CD4-positive, alpha-beta T cell treated with Interleukin-2 at 100 ng/mL for 4 hours (primary cell): ENCODE results near the gene FBXO28.
"Not testable (repeated sequence)": the region's sequence is repeated elsewhere in the genome, so short reads cannot be mapped to it uniquely, and the experiment has no call there.

Experiments
- DNase-seq: peaks from one replicate; pipeline ENCODE4 v3.0.0-alpha.2; 2020; ENCODE audit warnings: low spot score

FBXO28 gene, protein sequence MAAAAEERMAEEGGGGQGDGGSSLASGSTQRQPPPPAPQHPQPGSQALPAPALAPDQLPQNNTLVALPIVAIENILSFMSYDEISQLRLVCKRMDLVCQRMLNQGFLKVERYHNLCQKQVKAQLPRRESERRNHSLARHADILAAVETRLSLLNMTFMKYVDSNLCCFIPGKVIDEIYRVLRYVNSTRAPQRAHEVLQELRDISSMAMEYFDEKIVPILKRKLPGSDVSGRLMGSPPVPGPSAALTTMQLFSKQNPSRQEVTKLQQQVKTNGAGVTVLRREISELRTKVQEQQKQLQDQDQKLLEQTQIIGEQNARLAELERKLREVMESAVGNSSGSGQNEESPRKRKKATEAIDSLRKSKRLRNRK

DNA sequence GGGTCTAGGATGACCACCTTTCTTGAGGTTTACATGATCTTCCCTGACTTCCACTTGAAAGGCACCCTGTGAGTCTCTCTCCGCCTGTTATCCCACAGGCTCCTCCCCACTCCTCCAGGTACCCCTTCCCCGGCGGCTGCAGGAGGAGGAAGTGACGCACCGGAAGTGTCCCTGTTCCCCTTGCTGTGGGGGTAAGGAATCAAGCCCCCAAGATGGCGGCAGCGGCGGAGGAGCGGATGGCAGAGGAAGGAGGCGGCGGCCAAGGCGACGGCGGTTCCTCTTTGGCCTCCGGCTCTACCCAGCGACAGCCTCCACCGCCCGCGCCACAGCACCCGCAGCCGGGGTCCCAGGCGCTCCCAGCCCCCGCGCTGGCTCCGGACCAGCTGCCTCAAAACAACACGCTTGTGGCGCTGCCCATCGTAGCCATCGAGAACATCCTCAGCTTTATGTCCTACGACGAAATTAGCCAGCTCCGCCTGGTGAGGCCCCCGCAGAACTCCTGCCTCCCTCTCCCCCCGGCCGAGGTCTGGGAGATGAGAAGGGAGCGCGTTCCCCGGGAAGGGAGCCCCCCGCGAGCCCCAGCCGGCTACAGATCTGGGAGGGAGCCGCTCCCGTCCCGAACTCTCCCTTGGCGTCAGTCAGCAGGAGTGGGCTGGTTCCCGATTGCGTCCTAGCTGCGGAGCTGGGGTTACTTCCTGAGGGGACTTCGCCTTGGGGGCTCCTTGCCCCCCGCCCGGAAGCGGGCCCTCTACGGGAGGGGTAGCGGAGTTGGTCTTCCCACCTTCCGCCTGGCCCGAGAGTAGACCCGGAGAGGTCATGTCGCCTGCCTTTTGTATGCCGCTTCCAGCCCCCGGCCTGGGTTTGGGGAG is at the start of gene FBXO28:
Gene FBXO28, plus strand, starts transcription at position 194 of the 869 bp plus-strand sequence. Its CDS starts 19 bp downstream, at position 213.
- DNase-seq: peak; percentile 93

DNA sequence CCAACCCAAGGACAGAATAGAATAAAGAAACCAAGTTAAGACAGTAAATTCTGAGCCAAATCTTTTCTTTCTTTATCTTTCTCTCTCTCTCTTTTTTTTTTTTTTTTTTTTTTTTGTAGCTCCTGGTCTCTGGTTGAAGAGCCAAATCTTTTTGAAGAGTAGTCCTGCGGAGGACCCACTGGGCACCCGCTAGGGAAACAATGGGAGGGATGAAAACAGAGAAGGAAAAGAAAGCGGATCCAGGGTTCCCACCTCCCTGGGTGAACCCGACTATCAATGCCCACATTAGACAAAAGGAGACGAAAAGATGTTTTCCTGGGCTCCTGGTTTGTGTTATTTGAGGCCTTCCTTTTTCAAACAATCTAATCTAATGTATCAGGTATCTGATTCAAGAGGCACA is 49.8 kb upstream of the FBXO28 start:
- DNase-seq: no peak

GRCh38 chr1:224065455-224065854 is 48.5 kb upstream of the FBXO28 start:
- DNase-seq: no peak

DNA sequence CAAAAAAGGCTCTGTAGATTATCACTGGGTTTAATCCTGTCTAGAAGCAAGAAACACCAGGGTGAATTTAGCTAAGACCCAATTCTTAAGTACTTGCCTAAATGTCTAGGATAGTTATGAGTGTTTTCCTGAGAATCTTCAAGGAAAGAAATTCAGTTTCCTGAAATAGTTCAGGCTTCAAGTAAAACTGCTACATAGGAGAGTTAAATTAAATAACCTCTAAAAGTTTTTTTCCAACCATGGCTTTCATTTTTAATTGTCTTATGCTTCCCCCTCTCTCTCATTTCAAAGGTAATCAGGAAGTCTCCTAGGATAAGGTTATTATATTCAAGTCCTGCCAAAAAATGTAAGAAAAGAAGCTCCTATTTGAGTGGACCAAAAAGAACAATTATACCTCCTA is 46.7 kb upstream of the FBXO28 start:
- DNase-seq: no peak

GRCh38 chr1:224067621-224068457 is 46.1 kb upstream of the FBXO28 start:
- DNase-seq: no peak

GRCh38 chr1:224068458-224069072 is 45.3 kb upstream of the FBXO28 start:
- DNase-seq: no peak

DNA sequence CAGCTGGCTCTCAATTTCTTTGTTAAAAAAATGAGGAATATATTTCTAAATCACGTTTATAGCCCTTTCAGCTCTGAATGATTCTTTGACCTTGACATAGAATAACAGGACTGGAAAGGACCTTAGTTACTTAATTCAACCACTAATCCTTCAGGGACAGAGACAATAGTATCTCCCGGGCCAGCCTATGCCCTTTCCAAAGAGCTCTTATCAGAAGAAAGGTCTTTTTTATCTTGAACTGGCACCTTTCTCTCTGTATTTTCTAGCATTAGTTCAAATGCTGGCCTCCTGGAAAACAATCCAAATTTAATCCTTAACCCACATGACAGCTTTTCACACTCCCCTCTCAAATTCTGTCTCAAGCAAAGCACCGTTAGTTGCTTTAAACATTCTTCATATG is 44.8 kb upstream of the FBXO28 start:
- DNase-seq: no peak

DNA sequence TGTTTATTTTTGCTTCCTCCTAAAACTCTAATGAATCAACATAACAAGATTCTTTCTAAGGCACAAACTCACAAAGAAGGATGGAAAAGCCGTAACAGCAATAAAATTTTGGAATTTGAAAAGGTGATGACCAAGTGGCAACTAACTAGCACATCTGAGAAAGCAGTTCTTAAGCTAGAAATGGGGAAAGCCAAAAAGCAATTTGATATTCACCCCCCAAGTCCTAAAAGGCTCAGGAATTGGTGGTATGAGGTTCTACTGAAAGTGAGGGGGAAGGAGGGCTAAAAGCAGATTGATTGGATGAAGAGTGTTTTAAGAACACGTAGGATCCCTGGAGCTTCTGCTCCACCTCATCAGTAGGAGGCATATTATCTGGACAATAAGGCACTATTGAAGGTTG is 43.4 kb upstream of the FBXO28 start:
- DNase-seq: no peak

- no peak for DNase-seq
These were observed 37.5 kb upstream of the FBXO28 start for GRCh38 chr1:224076407-224076806.

DNA sequence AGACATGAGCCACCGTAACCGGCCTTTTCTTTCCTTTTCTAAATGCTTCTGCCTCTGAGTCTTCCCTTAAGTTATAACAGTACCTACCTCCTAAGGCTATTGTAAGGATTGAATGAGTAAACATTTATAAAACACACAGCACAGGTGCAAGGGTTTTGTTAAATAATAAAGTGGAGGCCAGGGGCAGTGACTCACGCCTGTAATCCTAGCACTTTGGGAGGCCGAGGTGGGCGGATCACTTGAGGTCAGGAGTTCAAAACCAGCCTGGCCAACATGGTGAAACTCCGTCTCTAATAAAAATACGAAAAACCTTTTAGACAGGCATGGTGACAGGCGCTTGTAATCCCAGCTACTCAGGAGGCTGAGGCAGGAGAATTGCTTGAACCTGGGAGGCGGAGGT is 34.3 kb upstream of the FBXO28 start:
- DNase-seq: not testable (repeated sequence)

DNA sequence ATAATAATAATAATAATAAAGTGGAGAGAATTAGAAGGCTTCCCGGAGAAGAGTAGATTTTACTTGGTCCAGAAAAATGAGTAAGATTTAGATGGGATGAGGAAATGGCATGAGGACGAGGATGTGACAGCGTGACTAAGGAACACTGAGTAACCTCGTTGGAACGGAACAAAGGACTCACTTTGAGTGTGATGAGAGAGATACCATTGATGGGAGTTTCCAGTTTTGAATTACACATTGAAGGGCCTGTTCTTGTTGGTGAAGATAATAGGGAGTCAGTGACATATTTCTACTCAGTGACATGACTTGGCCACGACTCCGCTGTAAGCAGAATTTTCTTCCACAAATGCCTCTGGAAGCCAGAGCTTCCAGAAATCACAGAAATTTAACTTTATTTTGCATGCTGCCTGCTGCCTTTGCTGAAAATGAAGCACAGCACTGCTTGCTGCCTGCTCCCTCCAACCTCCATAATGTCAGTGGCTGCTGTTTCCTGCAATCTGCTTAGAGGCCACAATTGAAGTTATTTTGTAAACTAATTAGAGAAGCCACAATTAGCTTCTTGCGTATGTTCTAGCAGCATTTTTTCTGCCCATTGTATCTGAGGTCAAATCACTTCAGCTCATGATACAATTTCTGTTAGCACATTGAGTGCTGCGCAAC is 33.7 kb upstream of the FBXO28 start:
- DNase-seq: no peak

- no peak for DNase-seq
These were observed 32.3 kb upstream of the FBXO28 start for GRCh38 chr1:224081604-224082003.

DNA sequence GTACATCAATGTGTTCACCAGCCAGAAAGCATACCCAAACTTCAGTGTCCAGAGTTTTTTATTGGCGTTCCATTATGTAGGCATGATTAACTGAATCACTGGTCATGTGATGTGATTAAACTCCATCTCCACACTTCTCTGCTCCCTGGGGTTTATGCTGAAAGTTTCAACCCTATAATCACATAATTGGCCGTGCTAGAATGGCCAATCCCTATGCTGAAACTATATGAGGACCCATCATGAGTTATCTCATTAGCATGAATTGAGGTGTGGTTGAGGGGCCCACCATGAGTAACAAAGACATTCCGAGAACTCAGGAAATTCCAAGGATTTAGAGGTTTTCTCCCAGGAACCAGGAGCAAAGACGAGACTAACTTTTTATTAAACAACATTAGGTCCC is 31.8 kb upstream of the FBXO28 start:
- no peak for DNase-seq

DNA sequence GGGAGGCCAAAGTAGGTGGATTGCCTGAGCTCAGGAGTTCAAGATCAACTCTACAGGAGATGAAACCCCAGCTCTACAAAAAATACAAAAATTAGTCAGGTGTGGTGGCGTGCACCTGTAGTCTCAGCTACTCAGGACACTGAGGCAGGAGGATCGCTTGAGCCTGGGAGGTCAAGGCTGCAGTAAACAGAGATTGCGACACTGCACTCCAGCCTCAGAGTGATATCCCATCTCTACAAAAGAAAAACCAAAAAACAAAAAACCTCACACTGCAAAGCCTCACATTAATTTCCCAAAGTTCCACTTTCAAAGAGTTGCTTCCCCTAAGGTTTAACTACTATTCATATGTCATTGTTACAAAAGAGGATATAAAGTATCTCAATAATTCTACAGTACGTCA is 29.0 kb upstream of the FBXO28 start:
- DNase-seq: no peak

DNA sequence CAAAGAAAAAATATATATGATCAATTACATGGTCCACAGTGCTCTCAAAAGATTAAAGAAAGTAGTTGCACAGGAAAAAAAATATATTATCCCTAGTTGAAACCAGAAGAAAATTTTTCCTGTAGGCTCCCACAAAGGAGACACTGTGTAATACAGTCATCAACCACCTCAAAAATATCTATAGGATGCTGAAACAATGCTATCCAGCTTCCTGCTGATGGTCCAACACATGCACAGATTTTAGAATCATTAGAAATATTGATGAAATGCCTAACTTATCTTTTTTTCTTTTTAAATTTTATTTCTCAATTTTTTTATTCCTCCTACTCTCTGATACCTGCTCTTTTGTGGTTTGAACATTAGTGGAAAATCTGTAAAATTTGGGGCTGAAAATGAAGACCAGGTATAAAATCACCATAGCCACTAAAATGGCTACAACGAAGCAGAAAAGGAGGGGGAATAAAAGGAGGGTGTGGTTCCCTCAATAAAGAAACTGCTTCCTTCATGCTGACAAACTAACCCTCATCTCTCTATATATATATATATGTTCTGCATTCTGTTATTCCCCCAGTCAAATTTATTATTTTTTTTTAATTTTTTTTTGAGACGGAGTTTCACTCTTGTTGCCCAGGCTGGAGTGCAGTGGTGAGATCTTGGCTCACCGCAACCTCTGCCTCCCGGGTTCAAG is 28.3 kb upstream of the FBXO28 start:
- DNase-seq: no peak

GRCh38 chr1:224087286-224087794 is 26.6 kb upstream of the FBXO28 start:
- no peak for DNase-seq

DNA sequence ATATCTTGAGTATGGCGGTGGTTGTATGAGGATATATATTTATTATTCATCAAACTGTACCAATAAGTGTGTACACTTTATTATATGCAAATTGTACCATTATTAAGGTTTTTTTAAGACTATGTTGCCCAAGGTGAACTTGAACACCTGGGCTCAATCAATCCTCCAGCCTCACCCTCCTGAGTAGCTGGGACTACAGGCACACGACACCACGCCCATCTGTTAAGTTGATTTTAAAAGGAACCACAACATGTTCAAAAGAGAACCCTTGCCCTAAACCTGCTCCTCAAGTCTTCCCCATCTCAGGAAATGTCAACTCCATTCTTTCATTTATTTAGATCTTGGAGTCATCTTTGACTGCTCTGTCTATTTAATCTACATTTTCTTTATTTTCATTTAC is 24.3 kb upstream of the FBXO28 start:
- no peak for DNase-seq

DNA sequence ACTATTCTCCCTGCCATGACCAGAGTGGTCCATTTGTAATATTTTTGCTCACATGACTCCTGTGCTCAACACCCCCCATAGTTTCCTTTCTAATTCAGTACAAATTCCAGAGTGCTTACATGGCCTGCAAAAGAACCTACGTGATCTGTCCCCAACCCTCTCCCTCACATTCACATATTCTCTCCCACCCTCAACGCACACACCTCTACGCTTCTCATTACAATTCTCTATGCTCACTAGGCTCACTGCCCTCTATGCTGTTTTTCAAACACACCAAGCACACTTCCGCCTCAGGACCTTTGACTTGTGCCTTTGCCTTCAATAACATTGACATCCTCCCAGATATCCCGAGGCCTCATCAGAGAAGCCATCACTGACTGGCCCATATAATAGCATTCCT is 23.8 kb upstream of the FBXO28 start:
- no peak for DNase-seq

GRCh38 chr1:224092111-224092510 is 21.8 kb upstream of the FBXO28 start:
- no peak for DNase-seq

DNA sequence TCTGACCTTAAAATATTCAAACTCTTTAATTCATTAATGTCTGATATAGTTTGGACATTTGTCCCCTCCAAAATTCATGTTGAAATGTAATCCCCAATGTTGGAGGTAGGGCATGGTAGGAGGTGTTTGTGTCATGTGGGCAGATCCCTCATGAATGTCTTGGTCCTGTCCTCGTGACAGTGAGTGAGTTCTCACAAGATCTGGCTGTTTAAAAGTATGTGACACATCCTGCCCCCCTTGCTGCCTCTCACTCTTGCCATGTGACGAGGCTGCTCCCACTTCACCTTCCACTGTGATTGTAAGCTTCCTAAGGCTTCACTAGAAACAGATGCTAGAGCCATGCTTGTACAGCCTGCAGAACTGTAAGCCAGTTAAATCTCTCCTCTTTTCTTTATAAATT is 21.3 kb upstream of the FBXO28 start:
- no peak for DNase-seq

- no peak for DNase-seq
These were observed 18.6 kb upstream of the FBXO28 start for GRCh38 chr1:224095339-224095738.
